DMS153 treated with DMSO at 0.1 percent for 48 hours (cell line): ENCODE data around the gene URM1.

Source experiments
- DNase-seq: peaks from one replicate; lab custom pipeline; 2025; ENCODE audit not compliant: unreplicated experiment; lab: John Stamatoyannopoulos, UW

URM1 gene

DNA sequence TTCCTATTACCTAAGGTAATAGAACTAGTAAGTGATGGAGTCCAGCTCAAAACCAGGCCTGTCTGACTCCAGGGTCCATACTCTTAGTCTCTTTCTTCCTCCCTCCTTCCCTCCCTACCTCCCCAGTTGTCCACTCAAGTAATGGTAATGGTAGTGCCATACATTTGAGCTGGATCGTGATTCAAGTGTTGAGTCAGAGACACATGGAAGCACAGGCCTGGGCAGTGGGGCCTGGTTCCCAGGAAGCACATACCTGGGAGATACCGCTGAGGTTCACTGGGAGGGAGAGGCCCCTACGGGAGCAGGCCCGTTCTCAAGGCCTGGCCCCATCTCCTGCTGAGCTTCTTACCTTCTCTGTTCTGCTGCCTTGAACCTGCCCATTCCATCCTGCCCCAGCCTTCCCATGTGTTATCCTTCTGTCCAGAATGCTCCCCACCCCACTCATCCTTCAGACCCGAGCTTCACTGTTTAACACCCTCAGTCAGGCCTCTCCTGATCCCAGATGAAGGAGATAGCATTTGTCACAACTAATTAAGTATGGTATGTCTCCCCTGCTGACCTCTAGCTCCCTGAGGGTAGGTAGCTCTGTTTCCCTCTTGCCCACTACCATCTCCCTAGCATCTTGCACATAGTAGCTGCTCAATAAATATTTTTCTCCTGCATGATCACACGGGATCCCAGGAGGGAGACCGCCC is 13.8 kb downstream of the URM1 start:
- DNase-seq, result no peak

DNA sequence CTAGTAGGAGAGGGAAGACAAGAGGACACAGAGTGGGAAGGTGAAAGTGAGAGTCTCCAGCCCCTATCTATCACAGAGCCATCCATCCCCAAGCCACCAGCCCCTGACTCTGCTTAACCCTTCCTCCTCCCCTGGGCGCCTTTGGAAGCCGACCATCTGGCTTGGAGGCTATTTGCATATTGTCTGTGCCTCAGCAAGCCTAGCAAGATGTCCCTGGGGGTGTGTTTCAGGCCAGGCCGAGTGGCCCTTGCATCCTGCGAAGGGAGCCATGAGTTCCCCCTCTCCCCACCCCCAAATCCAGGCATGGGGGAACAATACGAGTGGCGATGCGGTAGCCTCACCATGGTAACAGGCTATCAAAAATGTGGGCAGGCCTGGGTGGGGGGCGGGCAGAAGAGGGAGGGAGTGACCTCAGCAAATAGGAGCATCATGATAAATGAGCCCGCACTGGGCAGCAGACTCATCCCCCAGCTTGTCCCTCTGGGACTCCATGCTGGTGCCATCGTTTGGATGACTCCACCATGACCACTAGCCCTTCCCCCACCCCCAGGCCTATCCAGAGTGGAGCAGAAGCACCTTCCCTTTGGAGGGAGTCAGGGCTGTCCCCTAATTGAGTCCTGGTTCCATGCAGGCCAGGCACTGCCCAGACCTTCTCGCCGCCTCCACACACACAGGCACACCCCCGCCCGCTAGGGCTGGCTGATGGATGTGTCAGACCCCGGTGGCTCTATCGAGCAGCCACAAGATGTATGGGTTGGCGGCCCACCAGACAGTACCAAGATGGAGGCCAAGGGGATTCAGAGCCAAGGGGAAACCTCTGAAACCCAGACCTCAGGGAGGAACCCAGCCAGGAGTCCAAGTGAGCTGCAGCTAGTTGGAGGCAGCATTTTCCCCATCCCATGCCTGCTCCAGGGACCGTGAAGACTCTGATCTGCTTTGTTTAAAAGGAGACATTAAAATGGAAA is 14.6 kb downstream of the URM1 start:
- no peak for DNase-seq

GRCh38 chr9:128388150-128388549 is 17.0 kb downstream of the URM1 start:
- DNase-seq, result no peak

- DNase-seq, result no peak
Measured at GRCh38 chr9:128389395-128390149, 18.4 kb downstream of the URM1 start.

- no peak for DNase-seq
Measured at GRCh38 chr9:128390150-128390812, 19.1 kb downstream of the URM1 start.

DNA sequence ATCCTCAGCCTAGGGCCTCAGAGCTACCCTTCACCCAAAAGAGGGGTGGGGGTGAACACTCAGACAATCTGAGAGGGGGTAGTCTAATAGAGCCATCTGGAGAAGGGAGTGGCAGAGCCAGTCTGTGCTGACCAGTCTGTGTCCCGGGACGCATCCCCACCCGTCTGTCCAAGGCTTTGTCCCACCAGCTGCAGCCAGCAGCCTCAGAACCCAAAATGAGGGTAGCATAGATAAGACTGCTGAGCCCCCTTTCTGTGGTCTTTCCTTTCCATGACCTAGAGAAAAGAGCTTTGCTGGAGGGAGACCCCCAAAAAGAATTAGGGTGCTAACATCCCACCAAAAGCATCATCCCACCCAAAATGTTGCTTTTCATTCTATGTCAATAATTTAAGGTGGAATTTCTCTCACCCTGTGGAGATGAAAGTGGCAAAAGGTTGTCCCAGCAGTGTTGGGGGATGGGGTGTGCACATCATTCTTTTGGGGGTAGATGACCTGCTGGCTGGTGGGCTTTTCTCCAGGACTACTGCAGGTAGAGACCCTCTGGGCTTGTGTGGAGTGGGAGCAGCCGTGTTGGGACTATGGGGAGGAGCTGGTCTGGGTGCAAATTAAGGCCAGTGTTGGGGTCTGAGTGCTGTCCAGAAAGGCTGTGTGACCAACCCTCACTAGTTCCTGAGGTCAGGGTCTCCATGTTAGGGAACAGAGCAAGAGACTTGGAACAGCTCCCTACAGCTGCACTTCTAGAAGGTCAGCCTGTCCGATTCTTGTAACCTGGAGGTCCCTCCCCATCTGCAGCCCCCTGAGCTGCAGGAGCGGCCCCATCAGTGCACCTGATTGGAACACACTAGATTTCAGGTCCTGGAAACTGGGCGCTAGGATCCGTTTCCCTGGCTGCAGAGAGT is 19.9 kb downstream of the URM1 start:
- DNase-seq, result no peak

DNA sequence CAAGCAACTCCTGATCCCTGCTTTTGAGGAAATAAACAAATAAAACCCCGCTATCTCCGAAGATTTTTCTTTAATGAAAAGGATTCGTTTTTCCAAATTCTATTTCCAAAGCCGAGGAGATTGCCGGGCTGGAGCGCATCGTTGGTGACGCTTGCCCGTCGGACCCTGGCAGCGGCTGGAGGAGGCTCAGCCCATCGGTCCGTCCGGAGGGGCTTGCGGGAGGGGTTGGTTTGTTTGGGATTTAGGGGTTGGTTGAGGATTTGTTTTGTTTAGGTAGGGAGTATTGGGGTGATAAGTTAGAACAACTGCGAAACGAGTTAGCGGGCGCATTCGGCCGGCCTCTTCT is 20.8 kb downstream of the URM1 start:
- no peak for DNase-seq

DNA sequence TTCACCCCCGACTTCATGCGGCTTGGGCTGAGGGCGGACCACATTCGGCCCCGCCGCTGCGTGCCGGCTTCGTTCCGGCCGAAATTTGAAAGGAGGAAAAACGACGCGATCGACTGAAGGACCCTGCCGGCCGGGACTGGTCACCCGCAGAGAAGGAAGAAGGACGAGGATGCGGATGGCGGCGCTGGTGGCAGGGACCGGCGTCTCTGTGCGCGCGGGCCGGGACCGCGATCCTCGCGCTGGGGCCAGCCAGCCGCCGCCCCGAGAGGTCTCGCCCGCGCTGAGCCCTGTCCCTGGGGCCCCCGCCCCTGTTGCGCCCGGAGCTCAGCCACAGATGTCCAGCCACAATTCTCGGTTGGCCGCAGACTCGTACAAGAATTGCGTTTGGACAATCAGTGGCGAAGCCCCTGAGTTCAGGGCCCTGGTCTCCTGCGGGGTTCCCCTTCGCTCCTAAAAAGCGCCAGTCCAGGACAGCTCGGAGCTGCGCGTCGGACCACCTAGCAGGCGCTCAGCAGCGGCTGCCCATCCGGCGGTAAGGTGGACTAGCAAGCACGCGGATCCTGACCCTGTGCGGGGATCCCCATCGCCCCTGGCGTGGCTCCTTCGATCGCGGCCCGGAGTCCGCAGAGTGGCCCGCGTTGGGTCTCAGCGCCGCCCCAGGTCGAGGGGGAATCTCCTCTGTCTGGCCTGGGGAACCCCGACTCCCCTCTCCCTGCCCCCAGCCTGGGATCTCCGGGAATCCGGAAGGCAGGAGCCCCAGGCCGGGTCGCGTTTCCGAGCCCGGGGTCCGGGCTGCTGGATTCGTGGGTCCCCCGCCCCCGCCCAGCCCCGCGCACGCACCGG is 21.3 kb downstream of the URM1 start:
- DNase-seq, result no peak

- no peak for DNase-seq
Measured at GRCh38 chr9:128393145-128393775, 22.1 kb downstream of the URM1 start.

DNA sequence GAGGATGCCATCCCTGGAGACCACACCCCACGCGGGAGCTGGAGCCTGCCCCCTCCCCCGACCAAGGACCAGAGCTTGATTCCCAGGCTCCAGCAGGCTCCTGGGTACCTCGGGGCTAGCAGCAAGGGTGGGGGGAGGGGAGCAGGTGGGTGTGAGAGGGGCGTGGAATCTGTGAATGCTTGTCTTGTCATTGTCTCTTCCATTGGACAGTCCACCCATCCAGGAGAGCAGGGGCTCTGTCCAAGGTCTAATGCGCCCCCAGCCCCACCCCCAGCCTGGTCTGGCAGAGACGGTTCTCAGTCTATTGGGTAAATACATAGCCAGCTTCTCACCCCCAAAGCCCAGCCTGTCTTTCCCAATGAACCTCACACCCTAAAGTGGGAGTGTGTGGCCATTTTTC is 22.8 kb downstream of the URM1 start:
- no peak for DNase-seq

- DNase-seq, result no peak
Measured at GRCh38 chr9:128394379-128395168, 23.4 kb downstream of the URM1 start.

DNA sequence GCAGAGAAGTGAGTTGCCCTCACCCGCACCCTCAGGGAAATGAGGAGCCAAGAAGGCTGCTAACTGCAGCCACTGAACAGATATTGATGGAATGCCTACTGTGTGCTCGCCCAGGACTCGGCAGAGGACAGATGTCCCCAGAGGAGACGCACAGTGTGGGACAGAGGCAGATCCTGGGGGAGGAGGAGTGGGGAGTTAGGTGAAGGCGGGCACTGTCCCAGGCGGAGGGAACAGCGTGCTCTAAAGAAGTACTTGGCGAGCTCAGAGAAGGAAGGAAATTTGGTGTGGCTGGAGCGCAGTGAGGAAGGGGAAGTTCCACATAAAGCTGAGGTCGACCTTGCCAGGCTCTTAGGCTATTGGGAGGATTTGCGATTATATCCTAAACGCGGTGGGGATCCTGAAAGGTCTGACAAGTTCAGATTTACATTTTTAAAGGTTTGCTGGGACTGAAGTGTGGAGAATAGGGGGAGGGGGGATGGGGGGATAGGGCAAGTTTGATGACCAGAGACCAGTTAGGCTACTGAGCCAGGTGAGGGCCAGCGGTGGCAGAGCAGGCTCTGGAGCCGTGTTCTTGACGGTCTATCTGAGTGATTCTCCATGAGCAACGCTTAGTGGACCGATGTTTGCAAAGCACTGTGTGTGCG is 25.9 kb downstream of the URM1 start:
- DNase-seq, result no peak

DNA sequence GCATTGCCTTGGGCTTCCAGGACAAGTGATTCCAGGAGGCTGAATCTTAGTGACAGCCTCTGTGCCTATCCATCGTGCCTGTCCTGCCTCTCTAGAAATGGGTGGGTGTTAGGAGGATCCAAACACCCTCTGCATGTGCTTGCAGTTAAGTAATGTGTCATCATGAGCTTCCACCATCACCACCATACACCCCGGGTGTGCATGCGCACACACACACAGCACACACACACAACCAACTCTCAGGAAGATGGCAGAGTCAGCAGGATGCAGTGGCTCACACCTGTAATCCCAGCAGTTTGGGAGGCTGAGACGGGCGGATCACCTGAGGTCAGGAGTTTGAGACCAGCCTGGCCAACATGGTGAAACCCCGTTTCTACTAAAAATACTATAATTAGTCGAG is 26.7 kb downstream of the URM1 start:
- DNase-seq, result no peak

GRCh38 chr9:128399861-128400260 is 28.7 kb downstream of the URM1 start:
- DNase-seq, result no peak

DNA sequence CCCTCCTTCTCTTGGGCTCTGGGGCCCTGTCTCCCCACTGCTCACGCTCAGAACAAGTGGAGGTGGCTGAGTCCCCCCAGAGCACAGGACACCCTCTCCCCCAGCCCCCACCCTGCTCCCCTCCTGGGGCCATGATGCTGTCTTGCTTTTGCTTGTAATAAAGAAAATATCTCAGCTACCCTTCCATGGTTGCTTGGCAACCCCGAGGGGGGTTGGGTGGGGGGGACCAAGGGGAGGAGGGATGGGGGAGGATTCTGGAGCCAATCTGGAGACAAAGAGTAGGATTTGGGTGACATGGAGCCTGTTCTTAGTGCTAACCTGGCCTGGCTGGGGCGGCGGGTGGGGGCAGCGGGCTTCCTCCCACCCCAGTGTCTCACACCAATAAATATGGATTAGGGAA is 33.4 kb downstream of the URM1 start:
- DNase-seq, result no peak

DNA sequence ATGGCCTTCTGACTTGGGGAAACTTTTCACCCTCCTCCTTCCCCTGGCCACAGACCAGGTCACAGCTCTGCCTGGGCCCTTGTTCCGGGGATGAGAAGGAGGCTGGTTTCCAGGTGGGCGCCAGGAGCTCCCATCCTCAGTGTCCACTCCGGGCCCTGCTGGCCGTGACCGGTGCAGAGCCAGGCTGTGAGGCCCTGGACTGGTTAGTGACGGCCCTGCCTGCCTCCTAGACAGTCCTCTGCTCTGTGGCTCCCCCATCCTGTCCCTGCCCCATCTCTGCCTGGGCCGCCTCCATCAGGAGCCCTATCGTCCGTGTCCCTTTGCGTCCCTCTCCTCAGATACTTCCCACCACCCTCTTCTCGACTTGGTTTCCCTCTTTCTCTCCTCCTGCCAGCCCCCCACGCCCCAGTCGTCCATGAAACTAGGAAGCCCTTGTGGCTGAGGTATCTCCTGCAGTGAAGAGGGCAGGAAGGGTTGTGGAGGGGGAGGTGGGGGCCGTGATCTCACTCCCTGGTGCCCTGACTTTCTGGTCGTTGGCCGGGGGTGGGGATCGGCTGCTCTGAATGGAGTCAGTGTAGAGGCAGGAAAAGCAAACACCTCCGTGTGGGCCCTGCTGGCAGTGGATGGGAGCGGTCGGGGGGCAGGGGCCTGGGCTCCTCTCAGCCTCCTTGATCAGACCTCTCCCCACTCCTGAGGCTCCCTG is 34.1 kb downstream of the URM1 start:
- no peak for DNase-seq

GRCh38 chr9:128405780-128406171 is 34.6 kb downstream of the URM1 start:
- DNase-seq, result no peak
